ENCODE measurements around the gene MTA2. TPM values are rescaled to one million over a fixed set of nuclear protein-coding genes. Genes with fewer than 3 reads are reported as not detected.
"Not testable (repeated sequence)": the region's sequence is repeated elsewhere in the genome, so short reads cannot be mapped to it uniquely, and the experiment has no call there.

Gene MTA2
- total RNA-seq, 1 experiment from 2014 or later: 96.1 TPM

- no peak for DNase-seq (ENCODE audit: low spot score)
Observed at GRCh38 chr11:62592146-62592815, 9.4 kb downstream of the MTA2 start.

- peak; percentile 99 for DNase-seq (ENCODE audit: low spot score)
Observed at GRCh38 chr11:62591448-62592145, 10.1 kb downstream of the MTA2 start, which contains the start of gene TUT1. TSS of gene TUT1 (minus strand) at chr11:62591523. CDS start at chr11:62591485, 38 bp downstream.

- DNase-seq (ENCODE audit: low spot score): no peak
Observed at GRCh38 chr11:62588966-62589637, 12.6 kb downstream of the MTA2 start.

GRCh38 chr11:62585356-62585755, 16.3 kb downstream of the MTA2 start:
- not testable (repeated sequence) for DNase-seq (ENCODE audit: low spot score)

GRCh38 chr11:62581735-62582134, 19.9 kb downstream of the MTA2 start:
- DNase-seq (ENCODE audit: low spot score): not testable (repeated sequence)

- no peak for DNase-seq (ENCODE audit: low spot score)
Observed at GRCh38 chr11:62580959-62581715, 20.5 kb downstream of the MTA2 start.

- DNase-seq (ENCODE audit: low spot score): no peak
Observed at GRCh38 chr11:62579252-62579651, 22.4 kb downstream of the MTA2 start.

GRCh38 chr11:62578541-62578940, 23.1 kb downstream of the MTA2 start:
- DNase-seq (ENCODE audit: low spot score): no peak

GRCh38 chr11:62577046-62577714, 24.5 kb downstream of the MTA2 start:
- DNase-seq (ENCODE audit: low spot score): no peak

GRCh38 chr11:62575837-62576236, 25.8 kb downstream of the MTA2 start:
- DNase-seq (ENCODE audit: low spot score): no peak

GRCh38 chr11:62575156-62575555, 26.5 kb downstream of the MTA2 start:
- DNase-seq (ENCODE audit: low spot score): no peak

GRCh38 chr11:62574363-62575071, 27.1 kb downstream of the MTA2 start:
- DNase-seq (ENCODE audit: low spot score): no peak

- DNase-seq (ENCODE audit: low spot score): peak; percentile 99
Observed at GRCh38 chr11:62573592-62574362, 27.9 kb downstream of the MTA2 start, which contains the start of gene EEF1G. TSS of gene EEF1G (minus strand) at chr11:62573891. CDS start at chr11:62573842, 49 bp downstream.

- no peak for DNase-seq (ENCODE audit: low spot score)
Observed at GRCh38 chr11:62573006-62573591, 28.6 kb downstream of the MTA2 start.

GRCh38 chr11:62572431-62572830, 29.2 kb downstream of the MTA2 start:
- DNase-seq (ENCODE audit: low spot score): no peak

- DNase-seq (ENCODE audit: low spot score): not testable (repeated sequence)
Observed at GRCh38 chr11:62571493-62571892, 30.2 kb downstream of the MTA2 start.

- DNase-seq (ENCODE audit: low spot score): not testable (repeated sequence)
Observed at GRCh38 chr11:62570903-62571302, 30.8 kb downstream of the MTA2 start.

GRCh38 chr11:62569611-62570010, 32.1 kb downstream of the MTA2 start:
- no peak for DNase-seq (ENCODE audit: low spot score)

GRCh38 chr11:62567018-62567633, 34.5 kb downstream of the MTA2 start:
- no peak for DNase-seq (ENCODE audit: low spot score)

All from H4 (cell line).